Esophagus muscularis mucosa (tissue), 4 donors: Measurements from ENCODE around the gene SLC39A11.
"Not testable (repeated sequence)": the region's sequence is repeated elsewhere in the genome, so short reads cannot be mapped to it uniquely, and the experiment has no call there.

Source experiments
- EP300 ChIP-seq: sonication (generic); formaldehyde crosslinking; IDR thresholded peaks from one replicate; pipeline ENCODE4 v1.6.1; 2017; ENCODE audit warnings: antibody characterized with exemption
- POLR2A ChIP-seq: fragments of 450-650 bp; IDR thresholded peaks from one replicate; pipeline ENCODE4 v1.6.1; 2017; ENCODE audit warnings: antibody characterized with exemption, moderate library complexity, mild to moderate bottlenecking, low read depth
- POLR2AphosphoS5 ChIP-seq, 2 donors: sonication (generic); formaldehyde crosslinking; IDR thresholded peaks; one replicate each; pipeline ENCODE4 v1.6.1; 2017; ENCODE audit warnings: antibody characterized with exemption in 2 of 2
- TF ChIP-seq, protein P1 (sequence below), 3 experiments: fragments of 200-600 bp in 2 of 3; fragments of 450-650 bp in 1 of 3; sonication (generic) in 2 of 3; IDR thresholded peaks; one replicate each; pipeline ENCODE4 v1.5.1; 2017 to 2019; ENCODE audit warnings: antibody characterized with exemption in 3 of 3, mild to moderate bottlenecking in 2 of 3, moderate library complexity in 1 of 3

DNA sequence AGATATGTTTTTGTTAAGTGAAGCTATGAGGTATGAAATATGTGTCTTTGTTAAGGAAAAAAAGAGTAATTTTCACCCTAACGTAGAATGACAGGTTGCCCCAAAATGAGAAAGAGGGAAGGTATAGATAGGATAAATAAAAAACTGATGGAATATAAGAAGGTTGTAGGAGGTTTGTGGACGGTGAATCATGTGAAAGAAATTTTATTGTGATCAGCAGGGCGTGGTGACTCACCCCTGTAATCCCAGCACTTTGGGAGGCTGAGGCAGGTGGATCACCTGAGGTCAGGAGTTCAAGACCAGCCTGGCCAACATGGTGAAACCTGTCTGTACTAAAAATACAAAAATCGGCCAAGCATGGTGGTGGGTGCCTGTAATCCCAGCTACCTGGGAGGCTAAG lies 32.8 kb downstream of the SLC39A11 start:
- TF ChIP-seq, protein P1, sequence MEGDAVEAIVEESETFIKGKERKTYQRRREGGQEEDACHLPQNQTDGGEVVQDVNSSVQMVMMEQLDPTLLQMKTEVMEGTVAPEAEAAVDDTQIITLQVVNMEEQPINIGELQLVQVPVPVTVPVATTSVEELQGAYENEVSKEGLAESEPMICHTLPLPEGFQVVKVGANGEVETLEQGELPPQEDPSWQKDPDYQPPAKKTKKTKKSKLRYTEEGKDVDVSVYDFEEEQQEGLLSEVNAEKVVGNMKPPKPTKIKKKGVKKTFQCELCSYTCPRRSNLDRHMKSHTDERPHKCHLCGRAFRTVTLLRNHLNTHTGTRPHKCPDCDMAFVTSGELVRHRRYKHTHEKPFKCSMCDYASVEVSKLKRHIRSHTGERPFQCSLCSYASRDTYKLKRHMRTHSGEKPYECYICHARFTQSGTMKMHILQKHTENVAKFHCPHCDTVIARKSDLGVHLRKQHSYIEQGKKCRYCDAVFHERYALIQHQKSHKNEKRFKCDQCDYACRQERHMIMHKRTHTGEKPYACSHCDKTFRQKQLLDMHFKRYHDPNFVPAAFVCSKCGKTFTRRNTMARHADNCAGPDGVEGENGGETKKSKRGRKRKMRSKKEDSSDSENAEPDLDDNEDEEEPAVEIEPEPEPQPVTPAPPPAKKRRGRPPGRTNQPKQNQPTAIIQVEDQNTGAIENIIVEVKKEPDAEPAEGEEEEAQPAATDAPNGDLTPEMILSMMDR (IDR thresholded peaks at IDR 0.05), result not testable (repeated sequence)
- not testable (repeated sequence) for TF ChIP-seq POLR2AphosphoS5 (IDR thresholded peaks at IDR 0.05); EP300; POLR2A
